MCF 10A (cell line): ENCODE results near the gene ID4. TPM values are rescaled to one million over a fixed set of nuclear protein-coding genes. Genes with fewer than 3 reads are reported as not detected.

ENCODE experiments used
- BruUV-seq: library from RNA; stranded (reverse); fragments of 400-500 nt; replicated peaks from 2 replicates; lab custom pipeline; 2021; lab: Mats Ljungman, UMichigan
- CTCF ChIA-PET: fragments of 300-600 bp; sonication (Branson Sonifier 250); formaldehyde crosslinking; extraction: SDS; loops from one replicate; lab custom pipeline; 2021; ENCODE audit warnings: antibody characterized with exemption, inconsistent platforms; lab: Yijun Ruan, JAX
- POLR2A ChIA-PET: fragments of 300-600, 350-650 bp; sonication (Branson Sonifier 250); formaldehyde crosslinking; extraction: SDS; loops from one replicate; lab custom pipeline; 2020; ENCODE audit warnings: antibody characterized with exemption, inconsistent platforms; lab: Yijun Ruan, JAX
- DNase-seq: peaks from one replicate; pipeline ENCODE4 v3.0.0-alpha.2; 2018; ENCODE audit not compliant: unreplicated experiment
- H3K27ac Mint-ChIP-seq: one replicate; pipeline ENCODE4 v1.8.0; 2022; ENCODE audit warnings: mild to moderate bottlenecking, low read depth, mixed read lengths; ENCODE audit not compliant: unreplicated experiment
- H3K27me3 Mint-ChIP-seq: one replicate; pipeline ENCODE4 v1.8.0; 2022; ENCODE audit warnings: mixed read lengths; ENCODE audit not compliant: insufficient read depth, unreplicated experiment
- H3K36me3 Mint-ChIP-seq: one replicate; pipeline ENCODE4 v1.8.0; 2022; ENCODE audit warnings: mild to moderate bottlenecking, moderate library complexity, mixed read lengths; ENCODE audit not compliant: insufficient read depth, unreplicated experiment
- H3K4me1 Mint-ChIP-seq: one replicate; pipeline ENCODE4 v1.8.0; 2022; ENCODE audit warnings: mixed read lengths; ENCODE audit not compliant: insufficient read depth, unreplicated experiment
- H3K4me3 Mint-ChIP-seq: one replicate; pipeline ENCODE4 v1.8.0; 2022; ENCODE audit warnings: mild to moderate bottlenecking, moderate library complexity, mixed read lengths; ENCODE audit not compliant: unreplicated experiment
- H3K9me3 Mint-ChIP-seq: one replicate; pipeline ENCODE4 v1.8.0; 2022; ENCODE audit warnings: mixed read lengths; ENCODE audit not compliant: unreplicated experiment
- CTCF ChIP-seq: fragments of 200-600 bp; IDR thresholded peaks from one replicate; pipeline ENCODE4 v1.8.0; 2022; ENCODE audit warnings: antibody characterized with exemption, mild to moderate bottlenecking; ENCODE audit not compliant: unreplicated experiment
- intact Hi-C: fragments of 100-400 bp; cut with micrococcal nuclease; formaldehyde crosslinking; loops from 2 replicates; pipeline ENCODE4 v1.14.1; 2022
- total RNA-seq: library from RNA; stranded (reverse); gene quantifications from 2 replicates; pipeline ENCODE4 v1.2.3, GENCODE V29; 2022

ID4 gene
- total RNA-seq, 1 experiment from 2014 or later = not detected

GRCh38 chr6:19837511-19838441 is 606 bp downstream of the ID4 start:
- no peak for DNase-seq
- Mint-ChIP-seq H3K27me3 (peaks cover 67% of the 10 kb centered on the region), H3K4me1 (peaks cover 6% of the 10 kb centered on the region), H3K36me3 (no peaks in the 10 kb centered on the region), H3K9me3 (no peaks in the 10 kb centered on the region), H3K27ac (no peak overlapping the region), H3K4me3 (peak overlapping the region; percentile 57)
- no TSS peak for BruUV-seq
- intact Hi-C loops = no loop called here
- POLR2A ChIA-PET = no interaction called here
- CTCF ChIA-PET = no interaction called here
- no peak for TF ChIP-seq CTCF

- intact Hi-C loops = no loop called here
- H3K27ac Mint-ChIP-seq = no peak overlapping the region
- BruUV-seq = no TSS peak
- peaks cover 6% of the 10 kb centered on the region for H3K4me1 Mint-ChIP-seq
- peak; percentile 23 for DNase-seq
- ChIA-PET CTCF (interaction anchor here (1.0 kb wide), 1 partner anchor 12 kb away, joined by 4 read pairs; no protein-coding TSS in a partner anchor), POLR2A (no interaction called here)
- peaks cover 68% of the 10 kb centered on the region for H3K27me3 Mint-ChIP-seq
- no peaks in the 10 kb centered on the region for H3K36me3 Mint-ChIP-seq
- H3K4me3 Mint-ChIP-seq = peak overlapping the region; percentile 57
- TF ChIP-seq CTCF = no peak
- no peaks in the 10 kb centered on the region for H3K9me3 Mint-ChIP-seq
Observed at GRCh38 chr6:19838442-19839236, 1.5 kb downstream of the ID4 start.

GRCh38 chr6:19839237-19839546 is 2.0 kb downstream of the ID4 start:
- POLR2A ChIA-PET = no interaction called here
- no peaks in the 10 kb centered on the region for H3K36me3 Mint-ChIP-seq
- peaks cover 68% of the 10 kb centered on the region for H3K27me3 Mint-ChIP-seq
- no peak overlapping the region for H3K27ac Mint-ChIP-seq
- no peak overlapping the region for H3K4me3 Mint-ChIP-seq
- BruUV-seq = no TSS peak
- peaks cover 6% of the 10 kb centered on the region for H3K4me1 Mint-ChIP-seq
- DNase-seq = no peak
- CTCF ChIA-PET = interaction anchor here (0.7 to 1.0 kb wide), 2 partner anchors 12 to 217 kb away, joined by 4 read pairs; no protein-coding TSS in a partner anchor
- TF ChIP-seq CTCF = no peak
- intact Hi-C loops = no loop called here
- H3K9me3 Mint-ChIP-seq = no peaks in the 10 kb centered on the region

- H3K4me1 Mint-ChIP-seq = peaks cover 6% of the 10 kb centered on the region
- no peak for TF ChIP-seq CTCF
- H3K9me3 Mint-ChIP-seq = no peaks in the 10 kb centered on the region
- H3K4me3 Mint-ChIP-seq = no peak overlapping the region
- no TSS peak for BruUV-seq
- H3K27ac Mint-ChIP-seq = no peak overlapping the region
- ChIA-PET POLR2A (no interaction called here), CTCF (interaction anchor here (0.7 to 1.0 kb wide), 3 partner anchors 11 to 449 kb away, joined by 4 read pairs; no protein-coding TSS in a partner anchor)
- no peak for DNase-seq
- intact Hi-C loops = no loop called here
- no peaks in the 10 kb centered on the region for H3K36me3 Mint-ChIP-seq
- H3K27me3 Mint-ChIP-seq = peaks cover 68% of the 10 kb centered on the region
Observed at GRCh38 chr6:19839788-19840187, 2.6 kb downstream of the ID4 start.
